Measurements from ENCODE around the gene NPHP4.

The NPHP4 gene

DNA sequence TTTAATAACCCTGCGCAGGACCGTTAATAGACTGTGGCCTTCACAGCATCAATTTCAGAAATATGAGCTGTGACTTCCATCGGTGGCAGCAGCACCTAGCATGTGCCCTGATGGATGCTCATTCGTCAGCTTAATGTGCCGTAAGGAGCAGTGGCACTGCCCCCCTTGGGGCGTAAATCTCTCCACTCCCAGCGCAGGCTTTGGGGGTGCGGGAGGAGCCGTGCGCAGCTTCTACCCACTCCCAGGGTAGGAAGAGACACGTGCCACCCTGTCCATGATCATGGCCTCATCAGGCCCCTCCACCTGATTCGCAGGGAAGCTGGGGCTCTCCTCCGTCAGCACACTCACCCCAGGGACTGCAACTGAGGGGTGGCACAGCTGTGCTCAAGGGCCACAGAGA is 149.5 kb downstream of the NPHP4 start:
- H3K9me3 ChIP-seq (ENCODE audit: control insufficient read depth, insufficient read depth, low read length) = no peaks in the 10 kb centered on the region
- H3K36me3 ChIP-seq (ENCODE audit: control insufficient read depth, low read length) = no peaks in the 10 kb centered on the region
- H3K27ac ChIP-seq (ENCODE audit: low read depth, low read length) = no peak overlapping the region
- no peak overlapping the region for H3K4me3 ChIP-seq (ENCODE audit: low read length)
- H3K27me3 ChIP-seq (ENCODE audit: control insufficient read depth, low read length) = no peaks in the 10 kb centered on the region
- no peaks in the 10 kb centered on the region for H4K20me1 ChIP-seq (ENCODE audit: control insufficient read depth, insufficient read depth, low read depth, low read length)
- H3K4me1 ChIP-seq (ENCODE audit: control insufficient read depth, low read length) = no peaks in the 10 kb centered on the region
- H3K79me2 ChIP-seq (ENCODE audit: control insufficient read depth, low read length) = no peaks in the 10 kb centered on the region
- TF ChIP-seq, protein P1, sequence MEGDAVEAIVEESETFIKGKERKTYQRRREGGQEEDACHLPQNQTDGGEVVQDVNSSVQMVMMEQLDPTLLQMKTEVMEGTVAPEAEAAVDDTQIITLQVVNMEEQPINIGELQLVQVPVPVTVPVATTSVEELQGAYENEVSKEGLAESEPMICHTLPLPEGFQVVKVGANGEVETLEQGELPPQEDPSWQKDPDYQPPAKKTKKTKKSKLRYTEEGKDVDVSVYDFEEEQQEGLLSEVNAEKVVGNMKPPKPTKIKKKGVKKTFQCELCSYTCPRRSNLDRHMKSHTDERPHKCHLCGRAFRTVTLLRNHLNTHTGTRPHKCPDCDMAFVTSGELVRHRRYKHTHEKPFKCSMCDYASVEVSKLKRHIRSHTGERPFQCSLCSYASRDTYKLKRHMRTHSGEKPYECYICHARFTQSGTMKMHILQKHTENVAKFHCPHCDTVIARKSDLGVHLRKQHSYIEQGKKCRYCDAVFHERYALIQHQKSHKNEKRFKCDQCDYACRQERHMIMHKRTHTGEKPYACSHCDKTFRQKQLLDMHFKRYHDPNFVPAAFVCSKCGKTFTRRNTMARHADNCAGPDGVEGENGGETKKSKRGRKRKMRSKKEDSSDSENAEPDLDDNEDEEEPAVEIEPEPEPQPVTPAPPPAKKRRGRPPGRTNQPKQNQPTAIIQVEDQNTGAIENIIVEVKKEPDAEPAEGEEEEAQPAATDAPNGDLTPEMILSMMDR (IDR thresholded peaks at IDR 0.05; ENCODE audit: low read depth, low read length, poor library complexity, severe bottlenecking) = no peak
- TF ChIP-seq EZH2phosphoT487 (IDR thresholded peaks at IDR 0.05; ENCODE audit: borderline replicate concordance, low read length) = no peak
- no peaks in the 10 kb centered on the region for H3K9me2 ChIP-seq (replicated peaks; ENCODE audit: control insufficient read depth, low read length)
- H3F3A ChIP-seq (ENCODE audit: control insufficient read depth, insufficient read depth) = no peaks in the 10 kb centered on the region
- no peak overlapping the region for H3K4me2 ChIP-seq (ENCODE audit: low read length)

GRCh38 chr1:5840551-5841001 is 151.6 kb downstream of the NPHP4 start:
- no peaks in the 10 kb centered on the region for H3F3A ChIP-seq (ENCODE audit: control insufficient read depth, insufficient read depth)
- TF ChIP-seq, protein P1 (IDR thresholded peaks at IDR 0.05; ENCODE audit: low read depth, low read length, poor library complexity, severe bottlenecking) = no peak
- TF ChIP-seq EZH2phosphoT487 (IDR thresholded peaks at IDR 0.05; ENCODE audit: borderline replicate concordance, low read length) = no peak

GRCh38 chr1:5839881-5840550 is 152.2 kb downstream of the NPHP4 start:
- H3K4me2 ChIP-seq (ENCODE audit: low read length) = no peak overlapping the region
- TF ChIP-seq, protein P1 (IDR thresholded peaks at IDR 0.05; ENCODE audit: low read depth, low read length, poor library complexity, severe bottlenecking) = no peak
- no peak for TF ChIP-seq EZH2phosphoT487 (IDR thresholded peaks at IDR 0.05; ENCODE audit: borderline replicate concordance, low read length)
- no peaks in the 10 kb centered on the region for H3K27me3 ChIP-seq (ENCODE audit: control insufficient read depth, low read length)
- H3F3A ChIP-seq (ENCODE audit: control insufficient read depth, insufficient read depth) = no peaks in the 10 kb centered on the region
- H3K36me3 ChIP-seq (ENCODE audit: control insufficient read depth, low read length) = no peaks in the 10 kb centered on the region
- H3K9me3 ChIP-seq (ENCODE audit: control insufficient read depth, insufficient read depth, low read length) = no peaks in the 10 kb centered on the region
- no peaks in the 10 kb centered on the region for H3K4me1 ChIP-seq (ENCODE audit: control insufficient read depth, low read length)
- no peak overlapping the region for H3K4me3 ChIP-seq (ENCODE audit: low read length)
- no peaks in the 10 kb centered on the region for H3K9me2 ChIP-seq (replicated peaks; ENCODE audit: control insufficient read depth, low read length)
- H4K20me1 ChIP-seq (ENCODE audit: control insufficient read depth, insufficient read depth, low read depth, low read length) = no peaks in the 10 kb centered on the region
- no peak overlapping the region for H3K27ac ChIP-seq (ENCODE audit: low read depth, low read length)
- H3K79me2 ChIP-seq (ENCODE audit: control insufficient read depth, low read length) = no peaks in the 10 kb centered on the region

More at GRCh38 chr1:5840551-5841001, 151.6 kb downstream of the NPHP4 start:
- Histone ChIP-seq H3K4me1 (ENCODE audit: control insufficient read depth, low read length) (no peaks in the 10 kb centered on the region), H3K36me3 (ENCODE audit: control insufficient read depth, low read length) (no peaks in the 10 kb centered on the region), H4K20me1 (ENCODE audit: control insufficient read depth, insufficient read depth, low read depth, low read length) (no peaks in the 10 kb centered on the region), H3K27ac (ENCODE audit: low read depth, low read length) (no peak overlapping the region), H3K27me3 (ENCODE audit: control insufficient read depth, low read length) (no peaks in the 10 kb centered on the region), H3K79me2 (ENCODE audit: control insufficient read depth, low read length) (no peaks in the 10 kb centered on the region), H3K4me2 (ENCODE audit: low read length) (no peak overlapping the region), H3K9me2 (replicated peaks; ENCODE audit: control insufficient read depth, low read length) (no peaks in the 10 kb centered on the region), H3K9me3 (ENCODE audit: control insufficient read depth, insufficient read depth, low read length) (no peaks in the 10 kb centered on the region), H3K4me3 (ENCODE audit: low read length) (no peak overlapping the region)
